ENCODE results near the gene EXOC4. TPM values are rescaled to one million over a fixed set of nuclear protein-coding genes. Genes with fewer than 3 reads are reported as not detected.

Gene EXOC4
- total RNA-seq, 1 experiment from 2014 or later: 66.2 TPM

GRCh38 chr7:134104166-134104565 lies 851.3 kb downstream of the EXOC4 start:
- H3K4me3 Mint-ChIP-seq (ENCODE audit: unreplicated experiment): no peak overlapping the region
- ChIA-PET CTCF (no interaction called here), POLR2A (no interaction called here)
- Histone ChIP-seq H3K36me3 (ENCODE audit: control insufficient read depth, insufficient read depth, low read length) (no peaks in the 10 kb centered on the region), H3K27me3 (replicated peaks; ENCODE audit: control insufficient read depth, insufficient read depth, low read length) (no peaks in the 10 kb centered on the region), H3K4me1 (no peaks in the 10 kb centered on the region), H3K4me3 (ENCODE audit: low read depth, low read length) (no peak overlapping the region), H3K9me3 (no peaks in the 10 kb centered on the region)
- TF ChIP-seq CTCF (IDR thresholded peaks at IDR 0.05; ENCODE audit: insufficient read depth in 1 of 2, low read depth in 1 of 2, low read length in 1 of 2, severe bottlenecking in 1 of 2, unreplicated experiment in 1 of 2): no peak
- no peaks in the 10 kb centered on the region for H3K36me3 Mint-ChIP-seq (ENCODE audit: insufficient read depth, unreplicated experiment)
- H3K27me3 Mint-ChIP-seq (ENCODE audit: insufficient read depth, unreplicated experiment): peaks cover 4% of the 10 kb centered on the region
- BruUV-seq (replicated peaks): no TSS peak
- no peaks in the 10 kb centered on the region for H3K4me1 Mint-ChIP-seq (ENCODE audit: low read depth, unreplicated experiment)
- H3K9me3 Mint-ChIP-seq (ENCODE audit: unreplicated experiment): no peaks in the 10 kb centered on the region
- H3K27ac Mint-ChIP-seq (ENCODE audit: unreplicated experiment): no peak overlapping the region
- intact Hi-C loops (cut with micrococcal nuclease; ENCODE audit: unreplicated experiment): no loop called here
- no peak for DNase-seq

- Histone ChIP-seq H3K36me3 (ENCODE audit: control insufficient read depth, insufficient read depth, low read length) (no peaks in the 10 kb centered on the region), H3K9me3 (no peaks in the 10 kb centered on the region), H3K4me1 (no peaks in the 10 kb centered on the region), H3K4me3 (ENCODE audit: low read depth, low read length) (no peak overlapping the region), H3K27me3 (replicated peaks; ENCODE audit: control insufficient read depth, insufficient read depth, low read length) (no peaks in the 10 kb centered on the region)
- BruUV-seq (replicated peaks): no TSS peak
- no peak for TF ChIP-seq CTCF (IDR thresholded peaks at IDR 0.05; ENCODE audit: insufficient read depth in 1 of 2, low read depth in 1 of 2, low read length in 1 of 2, severe bottlenecking in 1 of 2, unreplicated experiment in 1 of 2)
- intact Hi-C loops (cut with micrococcal nuclease; ENCODE audit: unreplicated experiment): no loop called here
- no peak for DNase-seq
- H3K36me3 Mint-ChIP-seq (ENCODE audit: insufficient read depth, unreplicated experiment): no peaks in the 10 kb centered on the region
- H3K4me3 Mint-ChIP-seq (ENCODE audit: unreplicated experiment): no peak overlapping the region
- H3K9me3 Mint-ChIP-seq (ENCODE audit: unreplicated experiment): no peaks in the 10 kb centered on the region
- ChIA-PET CTCF (no interaction called here), POLR2A (no interaction called here)
- H3K27me3 Mint-ChIP-seq (ENCODE audit: insufficient read depth, unreplicated experiment): peaks cover 4% of the 10 kb centered on the region
- H3K4me1 Mint-ChIP-seq (ENCODE audit: low read depth, unreplicated experiment): no peaks in the 10 kb centered on the region
- no peak overlapping the region for H3K27ac Mint-ChIP-seq (ENCODE audit: unreplicated experiment)
Measured at GRCh38 chr7:134105841-134106240, 853.0 kb downstream of the EXOC4 start.

GRCh38 chr7:134108802-134109201 lies 855.9 kb downstream of the EXOC4 start:
- no TSS peak for BruUV-seq (replicated peaks)
- Histone ChIP-seq H3K4me3 (ENCODE audit: low read depth, low read length) (no peak overlapping the region), H3K27me3 (replicated peaks; ENCODE audit: control insufficient read depth, insufficient read depth, low read length) (no peaks in the 10 kb centered on the region), H3K4me1 (no peaks in the 10 kb centered on the region), H3K9me3 (no peaks in the 10 kb centered on the region), H3K36me3 (ENCODE audit: control insufficient read depth, insufficient read depth, low read length) (no peaks in the 10 kb centered on the region)
- POLR2A ChIA-PET: no interaction called here
- Mint-ChIP-seq H3K27ac (ENCODE audit: unreplicated experiment) (no peak overlapping the region), H3K27me3 (ENCODE audit: insufficient read depth, unreplicated experiment) (peaks cover 4% of the 10 kb centered on the region), H3K9me3 (ENCODE audit: unreplicated experiment) (no peaks in the 10 kb centered on the region), H3K36me3 (ENCODE audit: insufficient read depth, unreplicated experiment) (no peaks in the 10 kb centered on the region), H3K4me3 (ENCODE audit: unreplicated experiment) (no peak overlapping the region), H3K4me1 (ENCODE audit: low read depth, unreplicated experiment) (no peaks in the 10 kb centered on the region)
- no peak for DNase-seq
- intact Hi-C loops (cut with micrococcal nuclease; ENCODE audit: unreplicated experiment): no loop called here
- TF ChIP-seq CTCF (IDR thresholded peaks at IDR 0.05; ENCODE audit: insufficient read depth in 1 of 2, low read depth in 1 of 2, low read length in 1 of 2, severe bottlenecking in 1 of 2, unreplicated experiment in 1 of 2): no peak
- CTCF ChIA-PET: no interaction called here
